GM18868 (cell line): Measurements from ENCODE around the gene QSOX2.
"Not testable (repeated sequence)": the region's sequence is repeated elsewhere in the genome, so short reads cannot be mapped to it uniquely, and the experiment has no call there.

Source experiments
- ATAC-seq: cut with Tn5 transposase; IDR thresholded peaks from one replicate; pipeline ENCODE4 v1.9.1; 2021; ENCODE audit warnings: mild to moderate bottlenecking, moderate library complexity; ENCODE audit not compliant: unreplicated experiment

QSOX2 gene

DNA sequence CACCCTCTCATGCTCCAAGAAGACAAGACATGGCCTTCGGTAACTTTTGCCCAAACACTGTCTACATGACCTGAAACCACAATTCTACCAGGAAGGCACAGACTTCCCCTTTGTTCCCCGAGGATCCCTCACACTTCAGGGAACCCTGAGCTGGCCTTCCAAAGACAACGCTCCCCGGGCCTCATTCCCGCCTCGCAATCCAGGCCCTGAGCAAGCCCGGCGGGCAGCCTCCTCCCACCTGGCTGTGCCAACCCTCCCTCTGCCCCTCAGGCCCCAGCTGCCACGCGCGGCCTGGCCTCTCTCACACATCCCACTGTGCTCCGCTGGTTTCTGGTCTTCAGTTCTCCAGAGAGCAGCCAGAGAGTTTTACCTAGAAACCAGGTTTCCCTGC lies 7.3 kb downstream of the QSOX2 start:
- no peak for ATAC-seq

DNA sequence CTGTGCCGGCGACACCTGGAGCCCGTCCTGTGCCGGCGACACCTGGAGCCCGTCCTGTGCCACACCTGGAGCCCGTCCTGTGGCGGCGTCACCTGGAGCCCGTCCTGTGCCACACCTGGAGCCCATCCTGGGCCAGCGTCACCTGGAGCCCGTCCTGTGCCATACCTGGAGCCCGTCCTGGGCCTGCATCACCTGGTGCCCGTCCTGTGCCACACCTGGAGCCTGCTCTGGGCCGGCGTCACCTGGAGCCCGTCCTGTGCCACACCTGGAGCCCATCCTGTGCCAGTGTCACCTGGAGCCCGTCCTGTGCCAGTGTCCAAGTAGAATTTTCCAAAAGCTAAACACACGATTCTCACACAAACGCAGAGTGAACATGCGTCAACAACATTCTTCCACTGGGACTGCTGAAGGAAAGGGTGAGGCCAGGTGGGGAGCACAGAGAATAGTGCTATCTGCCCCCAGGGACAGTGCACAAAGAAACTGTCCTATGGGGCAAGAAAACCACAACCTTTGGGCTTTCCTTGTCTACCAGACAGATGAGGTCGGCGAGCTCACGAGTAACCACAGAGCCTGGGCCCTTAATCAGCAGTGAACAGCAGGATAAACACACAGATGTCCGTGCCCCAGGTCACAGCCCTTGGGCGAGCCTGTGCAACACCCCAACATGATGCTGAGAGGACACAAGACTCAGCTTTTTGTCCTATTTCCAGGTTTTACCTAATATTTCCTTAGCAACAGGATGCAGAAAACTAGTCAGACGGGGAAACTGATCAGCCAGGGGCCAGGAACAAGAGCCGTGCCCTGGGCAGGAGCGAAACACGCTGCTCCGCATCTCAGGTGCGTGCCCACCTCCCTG lies 7.9 kb downstream of the QSOX2 start:
- ATAC-seq = no peak

DNA sequence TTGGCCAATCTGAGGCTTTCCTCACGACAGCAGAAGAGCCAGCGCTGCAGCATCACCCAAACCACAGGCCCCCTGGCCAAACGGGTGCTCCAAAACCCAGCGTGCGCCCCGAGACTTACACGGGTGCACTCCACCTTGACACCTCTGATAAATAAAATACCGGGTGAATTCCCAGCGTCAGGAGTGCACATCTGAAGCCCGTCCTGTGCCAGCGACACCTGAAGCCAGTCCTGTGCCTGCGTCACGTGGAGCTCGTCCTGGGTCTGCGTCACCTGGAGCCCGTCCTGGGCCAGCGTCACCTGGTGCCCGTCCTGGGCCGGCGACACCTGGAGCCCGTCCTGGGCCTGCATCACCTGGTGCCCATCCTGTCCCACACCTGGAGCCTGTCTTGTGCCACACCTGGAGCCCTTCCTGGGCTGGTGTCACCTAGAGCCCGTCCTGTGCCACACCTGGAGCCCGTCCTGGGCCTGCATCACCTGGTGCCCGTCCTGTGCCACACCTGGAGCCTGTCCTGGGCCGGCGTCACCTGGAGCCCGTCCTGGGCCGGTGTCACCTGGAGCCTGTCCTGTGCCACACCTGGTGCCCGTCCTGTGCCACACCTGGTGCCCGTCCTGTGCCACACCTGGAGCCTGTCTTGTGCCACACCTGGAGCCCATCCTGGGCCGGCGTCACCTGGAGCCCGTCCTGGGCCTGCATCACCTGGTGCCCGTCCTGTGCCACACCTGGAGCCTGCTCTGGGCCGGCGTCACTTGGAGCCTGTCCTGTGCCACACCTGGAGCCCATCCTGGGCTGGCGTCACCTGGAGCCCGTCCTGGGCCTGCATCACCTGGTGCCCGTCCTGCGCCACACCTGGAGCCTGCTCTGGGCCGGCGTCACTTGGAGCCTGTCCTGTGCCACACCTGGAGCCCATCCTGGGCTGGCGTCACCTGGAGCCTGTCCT lies 8.9 kb downstream of the QSOX2 start:
- not testable (repeated sequence) for ATAC-seq

DNA sequence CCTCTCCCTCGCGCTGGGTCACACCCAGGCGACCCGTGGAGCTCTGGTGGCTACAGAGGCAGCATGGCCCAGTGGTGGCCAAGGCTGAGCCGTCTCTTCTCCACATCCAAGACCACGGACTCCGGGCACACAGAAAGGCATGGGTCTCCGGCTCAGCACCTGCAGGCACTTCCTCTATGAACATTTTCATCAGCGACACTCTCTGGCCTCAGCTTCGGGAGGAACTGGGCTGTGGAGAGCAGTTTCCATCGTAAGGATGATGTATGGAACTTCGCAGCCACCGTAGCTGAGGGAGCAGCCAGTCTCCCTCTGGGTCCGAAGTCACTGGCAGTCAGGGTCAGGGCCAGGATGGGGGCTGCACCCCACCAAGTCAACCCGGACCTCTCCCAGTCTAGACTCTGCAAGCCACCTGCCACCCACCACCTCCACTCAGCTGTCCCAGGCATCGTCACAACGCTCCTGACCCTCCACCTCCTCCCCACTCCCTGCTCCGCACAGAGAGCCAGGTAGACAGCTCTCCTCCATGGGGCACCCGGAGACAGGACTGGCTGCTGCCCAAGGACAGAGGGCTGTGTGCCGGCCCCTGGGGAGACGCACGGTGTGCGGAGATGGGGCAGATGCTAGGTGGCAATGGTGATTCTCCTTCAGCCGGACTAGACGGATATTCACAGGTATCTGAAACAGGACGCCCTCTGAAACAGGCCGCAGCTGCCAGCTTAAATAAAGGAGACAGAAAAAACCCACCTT lies 9.7 kb downstream of the QSOX2 start:
- ATAC-seq = no peak

DNA sequence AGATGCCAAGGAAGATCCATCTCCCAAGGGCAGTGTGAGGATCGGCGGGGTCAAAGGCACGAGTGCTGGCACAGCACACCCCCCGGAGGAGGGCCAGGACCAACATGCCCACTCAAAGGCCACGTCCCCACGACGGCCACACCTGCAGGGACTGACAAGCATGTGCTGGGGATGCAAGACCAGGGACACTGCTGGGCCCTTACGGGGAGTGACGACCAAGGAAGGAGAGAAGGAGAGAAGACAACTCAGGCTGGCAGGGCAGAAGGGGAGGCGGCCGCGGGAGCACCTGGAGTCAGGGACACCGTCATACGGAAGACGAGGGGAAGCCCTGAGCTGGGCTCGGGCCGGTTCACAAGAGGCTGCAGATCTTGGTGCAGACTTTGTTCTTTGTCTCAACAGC lies 10.4 kb downstream of the QSOX2 start:
- no peak for ATAC-seq

DNA sequence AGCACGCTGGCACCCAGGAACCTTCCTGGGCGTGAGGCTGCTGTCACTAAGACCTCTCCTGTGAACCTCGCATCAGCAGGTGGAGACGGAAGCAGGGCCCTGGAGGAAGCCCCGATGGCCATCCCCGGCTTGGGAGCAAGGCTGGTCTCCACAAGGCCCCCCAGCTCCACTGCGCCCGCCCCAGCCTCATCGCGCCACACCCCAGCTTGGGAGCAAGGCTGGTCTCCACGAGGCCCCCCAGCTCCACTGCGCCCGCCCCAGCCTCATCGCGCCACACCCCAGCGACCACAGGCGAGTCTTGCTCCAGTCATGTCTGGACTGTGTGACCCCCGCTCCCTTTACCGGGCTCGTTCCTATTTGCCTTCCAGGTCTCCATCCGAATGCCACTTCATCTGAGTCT lies 11.0 kb downstream of the QSOX2 start:
- ATAC-seq = no peak

DNA sequence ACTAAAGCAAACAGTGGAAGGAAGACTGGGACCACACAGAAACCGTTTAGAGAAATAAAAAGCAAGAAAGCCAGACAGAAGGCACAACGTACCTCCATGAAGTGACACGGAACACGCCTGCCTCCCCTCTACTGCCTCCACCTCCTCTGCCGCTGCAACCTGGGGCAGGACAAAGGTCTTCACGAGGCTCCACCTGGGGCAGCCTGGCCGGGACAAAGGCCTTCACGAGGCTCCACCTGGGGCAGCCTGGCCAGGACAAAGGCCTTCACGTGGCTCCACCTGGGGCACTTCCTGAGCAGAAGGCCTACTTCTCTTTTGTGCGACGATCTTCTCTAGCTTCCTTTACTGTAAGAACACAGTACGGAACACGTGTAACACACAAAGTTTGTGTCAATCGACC lies 11.7 kb downstream of the QSOX2 start:
- no peak for ATAC-seq

DNA sequence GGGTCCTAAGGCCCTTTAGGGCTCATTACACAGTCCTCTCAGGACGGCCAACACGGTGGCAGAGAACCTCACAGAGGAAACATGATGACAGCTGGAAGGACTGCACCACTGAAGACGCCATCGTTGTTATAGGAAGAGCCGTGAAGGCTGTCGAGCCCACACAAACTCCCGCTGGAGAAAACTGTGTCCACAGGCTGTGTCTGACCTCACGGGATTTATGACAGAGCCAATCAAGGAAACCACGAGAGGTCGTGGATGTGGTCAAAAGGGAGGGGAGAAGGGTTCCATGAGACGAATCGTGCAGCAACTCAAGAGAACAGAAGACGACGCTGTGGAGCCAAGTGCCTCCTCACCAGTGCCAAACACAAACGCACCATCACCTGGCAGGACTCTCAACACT lies 12.2 kb downstream of the QSOX2 start:
- no peak for ATAC-seq

DNA sequence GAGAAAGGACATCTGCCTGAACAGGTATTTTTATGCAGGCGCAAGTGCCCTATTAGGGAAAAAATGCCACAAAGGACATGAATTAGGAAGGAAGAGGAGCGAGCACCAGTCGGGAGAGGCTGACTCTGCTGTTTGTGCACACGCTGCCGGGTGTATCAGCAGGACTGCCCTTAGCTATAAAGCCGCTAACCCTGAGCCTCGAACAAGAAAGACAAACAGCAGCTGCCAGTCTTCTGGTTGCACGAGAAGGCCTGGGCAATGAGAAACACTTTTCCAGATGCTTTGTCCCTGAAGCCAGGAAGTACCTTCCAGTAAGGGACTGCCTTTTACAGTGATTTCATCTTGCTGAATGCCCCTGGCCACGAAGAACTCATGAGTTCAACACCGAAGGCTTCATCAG lies 12.6 kb downstream of the QSOX2 start:
- no peak for ATAC-seq

DNA sequence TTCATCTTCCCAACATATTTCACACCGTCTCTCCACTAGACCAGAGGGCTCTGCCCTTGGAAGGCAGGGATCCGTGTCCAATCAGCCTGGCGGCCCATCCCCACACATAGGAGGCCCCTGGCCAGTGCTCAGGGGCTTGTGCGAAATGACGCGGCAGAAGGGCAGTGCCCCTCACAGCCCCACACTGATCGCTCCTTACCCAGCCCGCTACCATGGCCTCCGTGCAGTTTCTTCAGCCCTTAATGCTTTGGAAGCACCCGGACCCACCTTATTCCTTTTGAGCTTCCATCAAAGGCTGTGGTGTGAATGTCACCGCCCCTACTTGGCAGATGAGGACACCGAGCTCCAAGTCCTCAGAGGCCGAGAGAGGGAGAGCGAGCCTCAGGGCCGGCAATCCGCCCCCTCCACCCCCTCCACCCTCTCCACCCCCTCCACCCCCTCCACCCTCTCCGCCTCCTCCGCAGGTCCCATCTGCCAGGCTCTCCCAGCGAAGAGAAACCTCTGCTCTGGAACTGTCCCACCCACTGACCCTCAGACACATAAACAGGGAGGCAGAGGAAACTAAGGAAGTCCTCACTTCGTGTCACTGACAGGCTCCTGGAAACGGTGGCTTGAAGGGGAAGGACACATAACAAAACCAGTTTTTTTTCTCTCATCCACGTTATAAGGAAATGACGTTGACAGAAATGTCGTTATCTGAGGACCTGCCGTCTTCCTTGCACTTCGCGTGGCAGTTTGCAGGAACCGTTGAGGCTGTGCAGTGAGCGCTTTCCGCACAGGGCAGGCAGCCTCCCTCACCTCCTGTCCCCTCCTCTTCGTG lies 13.9 kb downstream of the QSOX2 start:
- no peak for ATAC-seq

DNA sequence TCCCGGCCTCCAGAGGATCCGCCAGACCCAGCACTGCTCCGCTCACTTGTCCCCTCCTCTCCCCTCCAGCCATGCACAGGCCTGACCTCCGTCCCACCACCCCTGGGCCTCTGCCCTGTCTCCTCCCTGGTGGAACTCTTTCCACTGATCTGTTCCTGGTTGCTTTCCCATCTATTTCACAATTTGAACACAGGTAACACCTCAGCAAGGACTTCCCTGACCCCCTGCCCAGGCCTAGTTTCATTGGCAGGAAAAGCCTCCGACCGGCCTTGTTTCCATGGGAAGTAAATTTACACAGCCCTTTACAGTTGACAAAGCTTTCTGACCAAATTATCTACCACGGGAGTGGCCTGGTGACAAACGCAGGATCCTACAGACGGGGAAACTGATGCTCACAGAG lies 14.8 kb downstream of the QSOX2 start:
- no peak for ATAC-seq

DNA sequence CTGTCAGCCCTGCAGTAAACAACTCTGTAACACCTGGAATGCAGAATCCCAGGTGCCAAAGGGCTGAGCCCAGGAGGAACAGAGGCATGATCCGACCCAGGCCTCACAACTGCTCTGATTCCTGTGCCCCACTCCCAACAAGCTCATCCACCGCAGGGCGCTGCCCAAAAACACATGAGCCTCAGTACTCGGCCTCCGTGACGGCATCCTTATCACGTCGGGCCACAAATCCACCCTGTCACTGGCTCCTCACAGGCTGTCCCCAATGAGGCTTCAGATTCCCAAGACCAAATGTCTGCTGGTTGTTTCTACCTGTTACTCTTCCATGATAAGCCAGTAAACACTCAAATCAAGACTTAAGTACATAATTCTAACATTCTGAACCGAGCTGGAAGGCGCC lies 15.2 kb downstream of the QSOX2 start:
- ATAC-seq = no peak

DNA sequence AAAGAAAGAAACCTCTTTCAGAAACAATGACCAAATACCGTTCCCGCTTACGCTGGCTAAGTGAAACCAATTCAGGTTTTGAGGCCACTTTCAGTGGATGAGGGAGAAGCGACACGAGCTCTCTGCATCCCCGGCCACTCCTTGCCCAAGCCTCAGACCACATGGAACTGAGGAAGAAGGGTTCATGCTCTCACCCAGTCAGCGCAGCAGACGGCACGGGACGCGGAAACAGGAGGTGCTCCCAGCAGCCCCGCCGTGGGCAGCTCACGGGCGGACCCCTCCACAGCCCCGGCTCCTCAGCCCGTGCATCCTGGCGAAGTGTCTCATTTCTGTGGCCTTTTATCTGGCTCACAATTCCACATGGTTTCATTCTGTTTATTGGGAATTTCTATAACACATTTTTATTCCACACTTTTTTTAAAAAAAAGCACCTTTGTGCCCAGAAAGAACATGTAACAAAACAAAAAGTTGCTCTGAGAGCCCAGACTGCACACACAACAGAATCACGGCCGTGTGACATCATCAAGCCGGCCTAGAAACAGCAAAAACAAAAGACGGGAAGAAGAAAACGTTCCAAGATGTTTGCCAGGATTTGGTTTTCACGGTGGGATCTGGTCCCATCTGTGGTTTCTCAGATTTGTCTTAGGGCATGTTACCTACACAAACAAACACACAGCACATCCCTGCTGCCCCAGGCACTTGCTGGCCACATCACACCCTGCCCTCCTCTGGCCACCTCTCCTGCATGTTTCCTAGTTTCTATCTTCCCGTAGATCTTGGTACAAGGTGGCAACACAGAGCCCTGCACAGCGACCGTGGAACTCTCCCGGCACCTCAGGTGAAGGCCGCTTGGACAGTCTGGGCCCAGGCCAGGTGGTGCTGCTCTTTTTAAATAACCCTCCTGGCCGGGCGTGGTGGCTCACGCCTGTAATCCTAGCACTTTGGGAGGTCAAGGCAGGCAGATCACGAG lies 16.2 kb downstream of the QSOX2 start:
- ATAC-seq = no peak

DNA sequence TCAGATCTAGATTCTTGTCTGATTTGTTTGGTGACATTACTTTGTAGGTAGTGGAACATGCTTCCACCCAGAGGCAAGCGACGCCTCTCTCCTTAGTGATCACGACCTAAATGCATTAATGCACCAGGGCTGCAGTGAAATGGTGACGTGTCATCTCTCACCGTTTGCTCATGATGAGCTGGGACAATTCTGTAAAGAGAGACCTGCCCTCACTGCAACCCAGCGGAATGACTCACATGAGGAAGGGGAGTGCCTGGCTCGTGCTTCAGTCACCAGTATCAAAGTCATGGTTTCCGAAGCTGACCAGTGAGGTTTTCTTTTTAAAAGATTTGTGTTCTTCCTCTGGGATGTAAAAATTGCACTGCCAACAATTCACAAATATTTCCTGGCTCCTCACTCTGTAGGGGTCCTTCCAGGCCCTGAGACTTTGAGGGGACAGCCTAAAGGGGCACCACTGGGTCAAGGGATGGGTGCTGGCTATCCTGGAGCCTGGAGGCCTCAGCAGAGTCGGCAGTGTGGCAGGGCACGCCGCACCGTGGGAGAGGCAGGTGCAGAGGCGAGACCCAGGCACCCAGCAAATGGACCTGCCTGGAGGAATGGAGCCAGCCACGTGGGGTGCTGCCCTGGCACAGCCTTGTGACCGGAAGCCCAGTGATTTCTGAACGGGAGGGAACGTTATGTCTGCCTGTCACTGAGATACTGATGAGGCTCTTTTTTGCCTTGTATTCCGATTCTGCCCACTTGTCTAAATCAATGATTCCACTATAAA lies 17.3 kb downstream of the QSOX2 start:
- no peak for ATAC-seq

DNA sequence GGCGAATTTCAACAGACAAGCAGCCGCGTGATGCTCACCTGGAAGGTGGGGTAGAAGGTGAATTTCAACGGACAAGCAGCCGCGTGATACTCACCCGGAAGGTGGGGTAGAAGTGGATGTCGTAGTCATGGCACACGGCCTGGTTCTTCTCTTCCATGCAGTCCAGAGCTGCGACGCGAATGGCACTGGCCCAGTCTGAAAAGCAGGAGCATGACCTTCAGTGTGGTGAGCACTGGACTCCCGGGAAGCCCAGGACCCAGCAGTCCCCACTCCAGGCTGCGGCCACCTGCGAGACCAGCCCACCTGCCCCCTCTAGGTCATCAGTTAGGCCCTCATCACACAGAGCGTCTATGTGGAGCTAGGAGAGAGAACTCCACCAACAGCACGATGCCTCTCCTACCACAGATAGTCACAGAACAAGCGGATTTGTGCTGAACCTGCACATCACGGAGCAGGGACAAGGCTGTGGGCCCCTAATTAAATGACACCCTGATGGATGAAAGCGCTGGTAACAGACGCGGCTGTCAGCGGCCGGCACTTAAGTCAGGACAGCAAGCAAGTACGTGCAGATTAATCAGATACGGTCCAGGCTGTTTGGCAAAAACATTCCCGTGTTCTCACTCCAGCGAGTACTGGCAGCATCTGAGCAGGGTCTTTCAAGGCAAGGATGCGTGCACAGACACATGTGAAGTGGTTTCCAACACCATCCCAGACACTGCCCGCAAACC lies 18.8 kb downstream of the QSOX2 start:
- no peak for ATAC-seq

DNA sequence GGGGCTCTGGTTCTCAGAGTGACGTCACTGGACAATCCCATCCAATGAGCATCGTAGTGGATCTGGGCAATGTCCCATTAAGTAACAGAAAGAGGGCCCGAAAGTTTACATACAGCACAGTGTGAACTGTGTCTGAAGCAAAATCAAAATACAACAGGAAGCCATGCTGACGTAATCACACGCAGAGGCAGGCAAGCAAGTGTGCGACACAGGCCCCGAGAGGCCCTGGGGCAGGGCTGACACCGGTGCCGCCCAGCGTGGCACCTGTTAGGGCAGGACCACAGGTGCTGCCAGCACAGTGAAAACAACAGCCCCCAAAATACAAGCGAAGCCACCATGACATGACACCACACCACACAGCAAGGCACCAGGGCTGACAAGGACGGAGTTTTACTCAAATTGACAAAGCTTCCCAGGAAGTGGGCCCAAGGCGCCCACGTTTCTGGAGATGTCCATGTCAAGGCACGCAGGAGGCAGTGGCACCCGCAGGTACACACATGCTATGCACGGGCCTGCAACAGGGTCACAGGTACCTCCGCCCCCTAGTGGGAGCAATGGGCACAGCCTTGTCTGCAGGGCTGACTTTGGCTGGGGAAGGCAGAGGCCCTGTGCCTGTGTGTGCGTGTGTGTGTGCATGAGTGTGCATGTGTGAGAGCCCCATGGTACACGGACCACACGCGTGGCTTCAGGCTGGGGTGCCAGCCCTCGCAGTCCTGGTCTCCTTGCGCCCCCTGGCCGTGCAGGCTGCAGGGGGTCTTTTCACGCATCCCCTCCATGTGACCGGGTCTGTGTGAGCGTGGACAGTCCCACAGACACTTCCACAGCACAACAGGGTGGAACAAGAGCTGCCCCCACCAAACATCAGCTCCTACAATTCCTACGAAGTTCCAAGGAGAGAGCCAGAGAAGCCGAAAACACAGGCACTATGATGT lies 19.6 kb downstream of the QSOX2 start:
- ATAC-seq = peak; percentile 74

DNA sequence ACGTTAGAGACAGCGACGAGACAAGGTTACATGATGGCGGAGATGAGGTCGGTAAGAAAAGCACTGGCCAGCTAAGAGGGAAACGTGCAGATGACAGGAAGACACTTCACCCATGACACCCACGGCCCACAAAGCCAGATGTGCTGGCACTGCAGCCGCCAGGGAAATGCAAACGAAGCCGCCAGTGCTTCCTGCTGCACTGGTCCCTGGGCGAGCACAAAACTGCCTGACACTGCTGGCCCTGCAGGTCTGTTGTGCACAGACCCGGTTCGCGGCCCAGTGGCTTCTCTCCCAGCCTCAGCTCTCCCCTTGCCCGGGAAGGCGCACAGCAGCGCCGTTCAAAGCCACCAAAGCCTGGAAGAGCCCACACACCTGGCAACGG lies 20.3 kb downstream of the QSOX2 start:
- peak; percentile 44 for ATAC-seq
